PC-9 (cell line): Measurements from ENCODE around the gene PTPDC1. TPM values are rescaled to one million over a fixed set of nuclear protein-coding genes. Genes with fewer than 3 reads are reported as not detected.

ENCODE experiments used
- BruUV-seq: library from RNA; stranded (reverse); fragments of 400-500 nt; replicated peaks from 2 replicates; lab custom pipeline; 2021; lab: Mats Ljungman, UMichigan
- CTCF ChIA-PET: fragments of 300-600 bp; sonication (Branson Sonifier 250); formaldehyde crosslinking; loops from one replicate; lab custom pipeline; 2022; ENCODE audit warnings: antibody characterized with exemption; lab: Charles Lee
- POLR2A ChIA-PET: fragments of 300-600 bp; sonication (Branson Sonifier 250); formaldehyde crosslinking; loops from one replicate; lab custom pipeline; 2022; ENCODE audit warnings: antibody characterized with exemption; ENCODE audit not compliant: unreplicated experiment; lab: Charles Lee
- DNase-seq, 2 experiments: peaks; one replicate each; pipeline versions ENCODE4 v3.0.0 to v3.0.0-alpha.2; 2015 to 2022; ENCODE audit warnings: mixed read lengths in 1 of 2
- H2AFZ ChIP-seq: fragments of 200-600 bp; sonication (generic); 2 replicates; pipeline ENCODE4 v1.8.1; 2017; ENCODE audit warnings: antibody characterized with exemption
- H3F3A ChIP-seq: fragments of 200-600 bp; sonication (generic); 2 replicates; pipeline ENCODE4 v1.8.1; 2017; ENCODE audit warnings: antibody characterized with exemption, mild to moderate bottlenecking, low read depth; ENCODE audit not compliant: insufficient read depth
- H3K27ac ChIP-seq: fragments of 200-600 bp; sonication (generic); 2 replicates; pipeline ENCODE4 v1.6.1; 2016; ENCODE audit warnings: mixed run types
- H3K27me3 ChIP-seq: fragments of 200-600 bp; sonication (generic); 2 replicates; pipeline ENCODE4 v1.6.1; 2016; ENCODE audit warnings: low read depth, mixed run types; ENCODE audit not compliant: insufficient read depth
- H3K36me3 ChIP-seq: fragments of 200-600 bp; sonication (generic); 2 replicates; pipeline ENCODE4 v1.6.1; 2016; ENCODE audit warnings: low read depth, mixed run types
- H3K4me1 ChIP-seq: fragments of 200-600 bp; sonication (generic); replicated peaks from 2 replicates; pipeline ENCODE4 v1.6.1; 2016; ENCODE audit warnings: mixed run types; ENCODE audit not compliant: insufficient read depth
- H3K4me2 ChIP-seq: fragments of 200-600 bp; sonication (generic); 2 replicates; pipeline ENCODE4 v1.6.1; 2017; ENCODE audit warnings: mixed run types
- H3K4me3 ChIP-seq: fragments of 200-600 bp; sonication (generic); 2 replicates; pipeline ENCODE4 v1.6.1; 2016; ENCODE audit warnings: mixed run types
- H3K79me2 ChIP-seq: fragments of 200-600 bp; sonication (generic); 2 replicates; pipeline ENCODE4 v1.6.1; 2017; ENCODE audit warnings: low read depth, mixed run types
- H3K9me2 ChIP-seq: fragments of 200-600 bp; sonication (generic); 2 replicates; pipeline ENCODE4 v1.8.1; 2017; ENCODE audit warnings: mild to moderate bottlenecking; ENCODE audit not compliant: insufficient read depth
- H3K9me3 ChIP-seq: fragments of 200-600 bp; sonication (generic); 2 replicates; pipeline ENCODE4 v1.8.1; 2016; ENCODE audit warnings: low read depth; ENCODE audit not compliant: insufficient read depth
- H4K20me1 ChIP-seq: fragments of 200-600 bp; sonication (generic); 2 replicates; pipeline ENCODE4 v1.8.1; 2017; ENCODE audit not compliant: insufficient read depth
- EZH2 ChIP-seq: fragments of 200-600 bp; sonication (generic); IDR thresholded peaks from 2 replicates; pipeline ENCODE4 v1.8.0; 2017; ENCODE audit warnings: antibody characterized with exemption, low read depth
- intact Hi-C: fragments of 100-400 bp; cut with micrococcal nuclease; formaldehyde crosslinking; loops from one replicate; pipeline ENCODE4 v1.10.0; 2022; ENCODE audit not compliant: unreplicated experiment
- total RNA-seq: library from RNA; stranded (reverse); gene quantifications from 2 replicates; pipeline ENCODE4 v1.2.3, GENCODE V29; 2021
- TF ChIP-seq, protein P1 (sequence below): fragments of 200-600 bp; sonication (generic); conservative IDR thresholded peaks from 2 replicates; pipeline ENCODE4 v1.6.1; 2017; ENCODE audit warnings: mixed run types, antibody characterized with exemption, mild to moderate bottlenecking, moderate library complexity

PTPDC1 gene
- total RNA-seq, 1 experiment from 2014 or later = 7.4 TPM

DNA sequence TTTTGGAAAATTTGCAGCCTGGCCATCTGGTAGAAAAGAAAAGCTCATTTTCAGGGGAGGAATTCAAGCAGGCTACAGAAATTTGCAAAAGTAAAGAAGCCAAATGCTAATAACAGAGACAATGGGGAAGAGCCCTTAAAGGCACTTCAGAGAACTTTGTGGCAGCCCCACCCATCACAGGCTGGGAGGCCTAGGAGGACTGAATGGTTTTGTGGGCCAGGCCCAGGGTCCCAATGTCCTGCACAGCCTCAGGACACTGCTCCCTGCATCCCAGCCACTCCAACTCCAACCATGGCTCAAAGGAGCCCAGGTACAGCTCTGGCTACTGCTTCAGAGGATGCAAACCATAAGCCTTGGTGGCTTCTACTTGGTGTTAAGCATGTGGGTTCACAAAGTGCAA lies 44.3 kb downstream of the PTPDC1 start:
- H3K27ac ChIP-seq = no peak overlapping the region
- POLR2A ChIA-PET = no interaction called here

DNA sequence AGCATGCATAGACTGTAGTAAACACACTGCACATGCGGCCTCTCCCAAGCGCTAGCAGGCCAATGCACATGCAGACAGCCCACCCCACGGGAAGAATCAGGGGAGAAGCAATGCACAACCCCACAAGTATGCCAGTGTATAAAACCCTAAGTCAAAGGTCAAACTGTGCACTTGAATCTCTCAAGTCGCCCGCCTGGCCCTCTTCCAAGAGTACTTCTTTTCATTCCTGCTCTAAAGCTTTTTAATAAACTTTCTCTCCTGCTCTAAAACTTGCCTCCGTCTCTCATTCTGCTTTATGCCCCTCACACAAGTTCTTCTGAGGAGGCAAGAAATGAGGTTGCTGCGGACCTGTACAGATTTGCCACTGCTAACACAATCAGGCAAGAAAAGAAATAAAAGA lies 50.4 kb downstream of the PTPDC1 start:
- H3K4me2 ChIP-seq = no peak overlapping the region
- CTCF ChIA-PET = no interaction called here
- H3K9me2 ChIP-seq = no peaks in the 10 kb centered on the region
- no TSS peak for BruUV-seq
- TF ChIP-seq, protein P1, sequence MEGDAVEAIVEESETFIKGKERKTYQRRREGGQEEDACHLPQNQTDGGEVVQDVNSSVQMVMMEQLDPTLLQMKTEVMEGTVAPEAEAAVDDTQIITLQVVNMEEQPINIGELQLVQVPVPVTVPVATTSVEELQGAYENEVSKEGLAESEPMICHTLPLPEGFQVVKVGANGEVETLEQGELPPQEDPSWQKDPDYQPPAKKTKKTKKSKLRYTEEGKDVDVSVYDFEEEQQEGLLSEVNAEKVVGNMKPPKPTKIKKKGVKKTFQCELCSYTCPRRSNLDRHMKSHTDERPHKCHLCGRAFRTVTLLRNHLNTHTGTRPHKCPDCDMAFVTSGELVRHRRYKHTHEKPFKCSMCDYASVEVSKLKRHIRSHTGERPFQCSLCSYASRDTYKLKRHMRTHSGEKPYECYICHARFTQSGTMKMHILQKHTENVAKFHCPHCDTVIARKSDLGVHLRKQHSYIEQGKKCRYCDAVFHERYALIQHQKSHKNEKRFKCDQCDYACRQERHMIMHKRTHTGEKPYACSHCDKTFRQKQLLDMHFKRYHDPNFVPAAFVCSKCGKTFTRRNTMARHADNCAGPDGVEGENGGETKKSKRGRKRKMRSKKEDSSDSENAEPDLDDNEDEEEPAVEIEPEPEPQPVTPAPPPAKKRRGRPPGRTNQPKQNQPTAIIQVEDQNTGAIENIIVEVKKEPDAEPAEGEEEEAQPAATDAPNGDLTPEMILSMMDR = no peak
- no peak for TF ChIP-seq EZH2
- no peaks in the 10 kb centered on the region for H3K79me2 ChIP-seq
- intact Hi-C loops = no loop called here
- no peak overlapping the region for H2AFZ ChIP-seq
- POLR2A ChIA-PET = no interaction called here
- H3K36me3 ChIP-seq = no peaks in the 10 kb centered on the region
- no peak overlapping the region for H3K4me3 ChIP-seq
- H3K4me1 ChIP-seq = no peaks in the 10 kb centered on the region
- no peaks in the 10 kb centered on the region for H4K20me1 ChIP-seq
- no peak overlapping the region for H3K27ac ChIP-seq
- H3F3A ChIP-seq = no peaks in the 10 kb centered on the region
- 0 out of 2 replicates have a peak, but pooled peaks cover 3% of the 10 kb centered on the region for H3K27me3 ChIP-seq
- no peaks in the 10 kb centered on the region; the same call in 1 of the 2 replicates for H3K9me3 ChIP-seq
- DNase-seq = no peak

More for the DNA sequence above, 44.3 kb downstream of the PTPDC1 start:
- no peak for DNase-seq
- no peaks in the 10 kb centered on the region; the same call in 1 of the 2 replicates for H3K9me3 ChIP-seq
- H4K20me1 ChIP-seq = no peaks in the 10 kb centered on the region
- no peaks in the 10 kb centered on the region for H3F3A ChIP-seq
- CTCF ChIA-PET = no interaction called here
- H3K27me3 ChIP-seq = 0 out of 2 replicates have a peak, but pooled peaks cover 3% of the 10 kb centered on the region
- no peaks in the 10 kb centered on the region for H3K79me2 ChIP-seq
- no TSS peak for BruUV-seq
- no peaks in the 10 kb centered on the region for H3K4me1 ChIP-seq
- no peak overlapping the region for H2AFZ ChIP-seq
- no peak for TF ChIP-seq EZH2
- TF ChIP-seq, protein P1 = no peak
- H3K36me3 ChIP-seq = no peaks in the 10 kb centered on the region
- no peaks in the 10 kb centered on the region; the same call in 1 of the 2 replicates for H3K9me2 ChIP-seq
- no peak overlapping the region for H3K4me2 ChIP-seq
- H3K4me3 ChIP-seq = no peak overlapping the region
- intact Hi-C loops = no loop called here

DNA sequence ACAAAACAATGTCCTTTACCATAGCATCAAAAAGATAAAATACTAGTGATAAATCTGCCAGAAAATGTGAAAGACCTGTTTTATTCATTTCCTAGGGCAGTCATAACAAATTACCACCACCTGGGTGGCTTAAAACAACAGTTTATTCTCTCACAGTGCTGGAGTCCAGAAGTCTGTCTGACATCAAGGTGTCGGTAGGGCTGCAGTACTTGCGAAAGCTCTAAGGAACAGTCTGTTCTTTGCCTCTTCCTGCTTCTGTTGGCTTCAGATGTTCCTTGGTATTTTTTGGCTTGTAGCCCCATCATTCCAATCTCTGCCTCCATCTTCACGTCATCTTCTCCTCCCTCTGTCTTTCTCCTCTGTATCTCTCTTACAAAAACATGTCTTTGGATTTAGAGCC lies 51.0 kb downstream of the PTPDC1 start:
- DNase-seq = no peak
- Histone ChIP-seq H3K27ac (no peak overlapping the region), H3K36me3 (no peaks in the 10 kb centered on the region), H3K79me2 (no peaks in the 10 kb centered on the region), H3K9me2 (no peaks in the 10 kb centered on the region), H2AFZ (no peak overlapping the region), H3F3A (no peaks in the 10 kb centered on the region), H4K20me1 (no peaks in the 10 kb centered on the region), H3K9me3 (no peaks in the 10 kb centered on the region), H3K4me2 (no peak overlapping the region), H3K4me3 (no peak overlapping the region), H3K4me1 (no peaks in the 10 kb centered on the region), H3K27me3 (0 out of 2 replicates have a peak, but pooled peaks cover 3% of the 10 kb centered on the region)
- intact Hi-C loops = no loop called here
- TF ChIP-seq, protein P1 = no peak
- no peak for TF ChIP-seq EZH2
- ChIA-PET CTCF (no interaction called here), POLR2A (no interaction called here)
- BruUV-seq = no TSS peak
